ENCODE data around the gene DMD. TPM values are rescaled to one million over a fixed set of nuclear protein-coding genes. Genes with fewer than 3 reads are reported as not detected.

Gene DMD
- total and polyA plus RNA-seq, 4 experiments from 2014 or later, result 0.18 to 0.55 (median 0.19) TPM; not detected in 1

- CTCF ChIA-PET (ENCODE audit: partially characterized antibody), result no interaction called here
- no peaks in the 10 kb centered on the region for H3K27me3 Mint-ChIP-seq
- H3K9me3 Mint-ChIP-seq, result peaks cover 0 to under 1% (median 0%) of the 10 kb centered on the region in 8 donors
- H3K4me1 Mint-ChIP-seq, result no peaks in the 10 kb centered on the region
- Histone ChIP-seq H3K4me1 (ENCODE audit: insufficient read depth, low read length) (no peaks in the 10 kb centered on the region), H3K27ac (ENCODE audit: low read depth, low read length) (no peak overlapping the region), H3K9me3 (ENCODE audit: control insufficient read depth in 1 of 2, low read length in 2 of 2) (no peaks in the 10 kb centered on the region), H3K36me3 (ENCODE audit: insufficient read depth, low read length) (no peaks in the 10 kb centered on the region), H3K4me3 (ENCODE audit: low read length in 2 of 2) (no peak overlapping the region), H3K27me3 (ENCODE audit: insufficient read depth, low read length) (no peaks in the 10 kb centered on the region)
- DNase-seq, result no peak
- H3K4me3 Mint-ChIP-seq, result no peak overlapping the region
- H3K36me3 Mint-ChIP-seq, result no peaks in the 10 kb centered on the region
- intact Hi-C loops (cut with micrococcal nuclease), result no loop called here
- POLR2A ChIA-PET (ENCODE audit: partially characterized antibody), result no interaction called here
- H3K27ac Mint-ChIP-seq, result no peak overlapping the region
These were observed 1503.2 kb downstream of the DMD start for GRCh38 chrX:31708116-31708515.

GRCh38 chrX:31706466-31706865 lies 1504.9 kb downstream of the DMD start:
- no peak overlapping the region for H3K4me3 ChIP-seq (ENCODE audit: low read length in 2 of 2)
- ChIA-PET CTCF (ENCODE audit: partially characterized antibody) (no interaction called here), POLR2A (ENCODE audit: partially characterized antibody) (no interaction called here)
- H3K27ac ChIP-seq (ENCODE audit: low read depth, low read length), result no peak overlapping the region
- intact Hi-C loops (cut with micrococcal nuclease), result no loop called here
- H3K36me3 ChIP-seq (ENCODE audit: insufficient read depth, low read length), result no peaks in the 10 kb centered on the region
- no peaks in the 10 kb centered on the region for H3K27me3 ChIP-seq (ENCODE audit: insufficient read depth, low read length)
- Mint-ChIP-seq H3K27ac (no peak overlapping the region), H3K4me3 (no peak overlapping the region), H3K36me3 (no peaks in the 10 kb centered on the region), H3K9me3 (peaks cover 0 to under 1% (median 0%) of the 10 kb centered on the region in 8 donors), H3K4me1 (no peaks in the 10 kb centered on the region), H3K27me3 (no peaks in the 10 kb centered on the region)
- no peak for DNase-seq
- H3K4me1 ChIP-seq (ENCODE audit: insufficient read depth, low read length), result no peaks in the 10 kb centered on the region
- no peaks in the 10 kb centered on the region for H3K9me3 ChIP-seq (ENCODE audit: control insufficient read depth in 1 of 2, low read length in 2 of 2)

- no peaks in the 10 kb centered on the region for H3K36me3 Mint-ChIP-seq
- Histone ChIP-seq H3K27me3 (ENCODE audit: insufficient read depth, low read length) (no peaks in the 10 kb centered on the region), H3K9me3 (ENCODE audit: control insufficient read depth in 1 of 2, low read length in 2 of 2) (no peaks in the 10 kb centered on the region), H3K4me3 (ENCODE audit: low read length in 2 of 2) (no peak overlapping the region), H3K4me1 (ENCODE audit: insufficient read depth, low read length) (no peaks in the 10 kb centered on the region), H3K36me3 (ENCODE audit: insufficient read depth, low read length) (no peaks in the 10 kb centered on the region), H3K27ac (ENCODE audit: low read depth, low read length) (no peak overlapping the region)
- H3K27ac Mint-ChIP-seq, result no peak overlapping the region
- ChIA-PET POLR2A (ENCODE audit: partially characterized antibody) (no interaction called here), CTCF (ENCODE audit: partially characterized antibody) (no interaction called here)
- intact Hi-C loops (cut with micrococcal nuclease), result no loop called here
- no peak overlapping the region for H3K4me3 Mint-ChIP-seq
- peaks cover 0 to 2% (median 0%) of the 10 kb centered on the region in 8 donors for H3K9me3 Mint-ChIP-seq
- no peaks in the 10 kb centered on the region for H3K27me3 Mint-ChIP-seq
- DNase-seq, result no peak
- no peaks in the 10 kb centered on the region for H3K4me1 Mint-ChIP-seq
These were observed 1505.5 kb downstream of the DMD start for GRCh38 chrX:31705816-31706215.

GRCh38 chrX:31704938-31705337 lies 1506.4 kb downstream of the DMD start:
- DNase-seq, result no peak
- Histone ChIP-seq H3K27me3 (ENCODE audit: insufficient read depth, low read length) (no peaks in the 10 kb centered on the region), H3K27ac (ENCODE audit: low read depth, low read length) (no peak overlapping the region), H3K9me3 (ENCODE audit: control insufficient read depth in 1 of 2, low read length in 2 of 2) (no peaks in the 10 kb centered on the region), H3K36me3 (ENCODE audit: insufficient read depth, low read length) (no peaks in the 10 kb centered on the region), H3K4me3 (ENCODE audit: low read length in 2 of 2) (no peak overlapping the region), H3K4me1 (ENCODE audit: insufficient read depth, low read length) (no peaks in the 10 kb centered on the region)
- no peaks in the 10 kb centered on the region for H3K4me1 Mint-ChIP-seq
- intact Hi-C loops (cut with micrococcal nuclease), result no loop called here
- H3K27ac Mint-ChIP-seq, result no peak overlapping the region
- peaks cover 0 to 2% (median 0%) of the 10 kb centered on the region in 8 donors for H3K9me3 Mint-ChIP-seq
- ChIA-PET POLR2A (ENCODE audit: partially characterized antibody) (no interaction called here), CTCF (ENCODE audit: partially characterized antibody) (no interaction called here)
- no peaks in the 10 kb centered on the region for H3K36me3 Mint-ChIP-seq
- H3K4me3 Mint-ChIP-seq, result no peak overlapping the region
- no peaks in the 10 kb centered on the region for H3K27me3 Mint-ChIP-seq

GRCh38 chrX:31702222-31702621 lies 1509.1 kb downstream of the DMD start:
- Mint-ChIP-seq H3K4me3 (no peak overlapping the region), H3K36me3 (no peaks in the 10 kb centered on the region), H3K27ac (no peak overlapping the region), H3K27me3 (no peaks in the 10 kb centered on the region), H3K4me1 (no peaks in the 10 kb centered on the region), H3K9me3 (peaks cover 0 to 2% (median 0%) of the 10 kb centered on the region in 8 donors)
- DNase-seq, result no peak
- no peaks in the 10 kb centered on the region for H3K27me3 ChIP-seq (ENCODE audit: insufficient read depth, low read length)
- H3K36me3 ChIP-seq (ENCODE audit: insufficient read depth, low read length), result no peaks in the 10 kb centered on the region
- CTCF ChIA-PET (ENCODE audit: partially characterized antibody), result no interaction called here
- H3K9me3 ChIP-seq (ENCODE audit: control insufficient read depth in 1 of 2, low read length in 2 of 2), result no peaks in the 10 kb centered on the region
- H3K4me3 ChIP-seq (ENCODE audit: low read length in 2 of 2), result no peak overlapping the region
- H3K4me1 ChIP-seq (ENCODE audit: insufficient read depth, low read length), result no peaks in the 10 kb centered on the region
- intact Hi-C loops (cut with micrococcal nuclease), result no loop called here
- no peak overlapping the region for H3K27ac ChIP-seq (ENCODE audit: low read depth, low read length)
- POLR2A ChIA-PET (ENCODE audit: partially characterized antibody), result no interaction called here

GRCh38 chrX:31697294-31697916 lies 1513.9 kb downstream of the DMD start:
- DNase-seq, result no peak
- no peak overlapping the region for H3K27ac ChIP-seq (ENCODE audit: low read depth, low read length)
- no peaks in the 10 kb centered on the region for H3K27me3 ChIP-seq (ENCODE audit: insufficient read depth, low read length)
- peaks cover 0 to 2% (median 0%) of the 10 kb centered on the region in 8 donors for H3K9me3 Mint-ChIP-seq
- H3K4me1 ChIP-seq (ENCODE audit: insufficient read depth, low read length), result no peaks in the 10 kb centered on the region
- no peak overlapping the region for H3K4me3 Mint-ChIP-seq
- intact Hi-C loops (cut with micrococcal nuclease), result no loop called here
- no peaks in the 10 kb centered on the region for H3K36me3 Mint-ChIP-seq
- no peaks in the 10 kb centered on the region for H3K27me3 Mint-ChIP-seq
- no peak overlapping the region for H3K4me3 ChIP-seq (ENCODE audit: low read length in 2 of 2)
- POLR2A ChIA-PET (ENCODE audit: partially characterized antibody), result no interaction called here
- H3K9me3 ChIP-seq (ENCODE audit: control insufficient read depth in 1 of 2, low read length in 2 of 2), result no peaks in the 10 kb centered on the region
- no peaks in the 10 kb centered on the region for H3K36me3 ChIP-seq (ENCODE audit: insufficient read depth, low read length)
- CTCF ChIA-PET (ENCODE audit: partially characterized antibody), result no interaction called here
- no peaks in the 10 kb centered on the region for H3K4me1 Mint-ChIP-seq
- H3K27ac Mint-ChIP-seq, result no peak overlapping the region

GRCh38 chrX:31679861-31680260 lies 1531.5 kb downstream of the DMD start:
- CTCF ChIA-PET (ENCODE audit: partially characterized antibody), result no interaction called here
- no peaks in the 10 kb centered on the region for H3K9me3 ChIP-seq (ENCODE audit: control insufficient read depth in 1 of 2, low read length in 2 of 2)
- no peaks in the 10 kb centered on the region for H3K9me3 Mint-ChIP-seq
- H3K4me1 Mint-ChIP-seq, result no peaks in the 10 kb centered on the region
- intact Hi-C loops (cut with micrococcal nuclease), result no loop called here
- POLR2A ChIA-PET (ENCODE audit: partially characterized antibody), result no interaction called here
- no peak for DNase-seq
- no peak overlapping the region for H3K27ac Mint-ChIP-seq
- H3K36me3 Mint-ChIP-seq, result no peaks in the 10 kb centered on the region
- no peaks in the 10 kb centered on the region for H3K4me1 ChIP-seq (ENCODE audit: insufficient read depth, low read length)
- no peak overlapping the region for H3K4me3 Mint-ChIP-seq
- no peaks in the 10 kb centered on the region for H3K36me3 ChIP-seq (ENCODE audit: insufficient read depth, low read length)
- H3K27me3 Mint-ChIP-seq, result no peaks in the 10 kb centered on the region
- H3K27me3 ChIP-seq (ENCODE audit: insufficient read depth, low read length), result no peaks in the 10 kb centered on the region
- no peak overlapping the region for H3K27ac ChIP-seq (ENCODE audit: low read depth, low read length)
- H3K4me3 ChIP-seq (ENCODE audit: low read length in 2 of 2), result no peak overlapping the region

GRCh38 chrX:31670245-31670644 lies 1541.1 kb downstream of the DMD start:
- H3K27ac ChIP-seq (ENCODE audit: low read depth, low read length), result no peak overlapping the region
- POLR2A ChIA-PET (ENCODE audit: partially characterized antibody), result no interaction called here
- Mint-ChIP-seq H3K36me3 (no peaks in the 10 kb centered on the region), H3K9me3 (peaks cover 0 to 4% (median 2%) of the 10 kb centered on the region in 8 donors), H3K27ac (no peak overlapping the region), H3K4me3 (no peak overlapping the region), H3K27me3 (no peaks in the 10 kb centered on the region), H3K4me1 (no peaks in the 10 kb centered on the region)
- intact Hi-C loops (cut with micrococcal nuclease), result no loop called here
- H3K9me3 ChIP-seq (ENCODE audit: control insufficient read depth in 1 of 2, low read length in 2 of 2), result no peaks in the 10 kb centered on the region
- no peak for DNase-seq
- no peaks in the 10 kb centered on the region for H3K27me3 ChIP-seq (ENCODE audit: insufficient read depth, low read length)
- no peaks in the 10 kb centered on the region for H3K4me1 ChIP-seq (ENCODE audit: insufficient read depth, low read length)
- CTCF ChIA-PET (ENCODE audit: partially characterized antibody), result no interaction called here
- H3K36me3 ChIP-seq (ENCODE audit: insufficient read depth, low read length), result no peaks in the 10 kb centered on the region
- no peak overlapping the region for H3K4me3 ChIP-seq (ENCODE audit: low read length in 2 of 2)
